Measurements from ENCODE around the gene TCF19.

Gene TCF19

DNA sequence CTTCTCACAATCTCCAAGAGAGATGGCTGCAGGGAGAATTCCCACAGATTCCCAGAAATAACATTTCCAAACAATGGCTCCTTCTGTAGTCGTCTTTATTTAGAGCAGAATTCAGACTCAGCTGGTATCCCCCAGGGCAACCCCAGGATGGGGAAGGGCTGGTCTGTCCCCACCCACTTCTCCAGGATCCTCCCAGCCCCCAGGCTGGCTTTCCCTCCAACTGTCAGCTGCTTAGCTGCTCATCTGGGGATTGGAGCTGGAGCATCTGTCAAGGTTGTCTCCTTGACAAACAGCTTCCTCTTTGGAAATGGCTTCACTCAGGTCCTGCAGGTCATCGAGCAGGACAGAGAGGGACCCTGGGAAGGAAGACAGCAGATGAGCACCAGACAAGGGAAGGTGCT lies 16.0 kb upstream of the TCF19 start:
- H3K27ac ChIP-seq, result no peak overlapping the region
- TF ChIP-seq ZFX (IDR thresholded peaks at IDR 0.05; ENCODE audit: borderline replicate concordance), result no peak
- TF ChIP-seq, protein P1, sequence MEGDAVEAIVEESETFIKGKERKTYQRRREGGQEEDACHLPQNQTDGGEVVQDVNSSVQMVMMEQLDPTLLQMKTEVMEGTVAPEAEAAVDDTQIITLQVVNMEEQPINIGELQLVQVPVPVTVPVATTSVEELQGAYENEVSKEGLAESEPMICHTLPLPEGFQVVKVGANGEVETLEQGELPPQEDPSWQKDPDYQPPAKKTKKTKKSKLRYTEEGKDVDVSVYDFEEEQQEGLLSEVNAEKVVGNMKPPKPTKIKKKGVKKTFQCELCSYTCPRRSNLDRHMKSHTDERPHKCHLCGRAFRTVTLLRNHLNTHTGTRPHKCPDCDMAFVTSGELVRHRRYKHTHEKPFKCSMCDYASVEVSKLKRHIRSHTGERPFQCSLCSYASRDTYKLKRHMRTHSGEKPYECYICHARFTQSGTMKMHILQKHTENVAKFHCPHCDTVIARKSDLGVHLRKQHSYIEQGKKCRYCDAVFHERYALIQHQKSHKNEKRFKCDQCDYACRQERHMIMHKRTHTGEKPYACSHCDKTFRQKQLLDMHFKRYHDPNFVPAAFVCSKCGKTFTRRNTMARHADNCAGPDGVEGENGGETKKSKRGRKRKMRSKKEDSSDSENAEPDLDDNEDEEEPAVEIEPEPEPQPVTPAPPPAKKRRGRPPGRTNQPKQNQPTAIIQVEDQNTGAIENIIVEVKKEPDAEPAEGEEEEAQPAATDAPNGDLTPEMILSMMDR (IDR thresholded peaks at IDR 0.05), result no peak

DNA sequence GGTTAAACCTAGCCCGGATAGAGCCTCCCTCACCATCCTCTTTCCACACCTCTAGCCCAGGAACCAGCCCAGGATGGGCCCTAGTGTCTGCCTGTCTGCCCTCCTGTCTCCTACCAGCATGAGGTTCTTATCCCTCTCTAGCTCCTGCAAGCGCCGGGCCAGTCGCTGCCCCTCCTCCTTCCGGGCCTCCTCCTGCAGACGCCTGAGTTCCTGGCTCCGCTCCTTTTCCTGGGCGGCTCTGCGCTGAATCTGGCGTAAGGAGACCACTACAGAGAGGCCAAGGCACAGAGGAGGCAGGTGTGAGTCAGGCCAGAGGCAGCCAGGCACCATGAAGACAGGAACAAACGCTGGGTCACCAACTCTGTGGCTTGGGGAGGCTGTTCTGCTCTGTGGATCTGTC lies 15.2 kb upstream of the TCF19 start:
- TF ChIP-seq, protein P1 (IDR thresholded peaks at IDR 0.05), result no peak
- TF ChIP-seq ZFX (IDR thresholded peaks at IDR 0.05; ENCODE audit: borderline replicate concordance), result no peak
- H3K27ac ChIP-seq, result no peak overlapping the region

DNA sequence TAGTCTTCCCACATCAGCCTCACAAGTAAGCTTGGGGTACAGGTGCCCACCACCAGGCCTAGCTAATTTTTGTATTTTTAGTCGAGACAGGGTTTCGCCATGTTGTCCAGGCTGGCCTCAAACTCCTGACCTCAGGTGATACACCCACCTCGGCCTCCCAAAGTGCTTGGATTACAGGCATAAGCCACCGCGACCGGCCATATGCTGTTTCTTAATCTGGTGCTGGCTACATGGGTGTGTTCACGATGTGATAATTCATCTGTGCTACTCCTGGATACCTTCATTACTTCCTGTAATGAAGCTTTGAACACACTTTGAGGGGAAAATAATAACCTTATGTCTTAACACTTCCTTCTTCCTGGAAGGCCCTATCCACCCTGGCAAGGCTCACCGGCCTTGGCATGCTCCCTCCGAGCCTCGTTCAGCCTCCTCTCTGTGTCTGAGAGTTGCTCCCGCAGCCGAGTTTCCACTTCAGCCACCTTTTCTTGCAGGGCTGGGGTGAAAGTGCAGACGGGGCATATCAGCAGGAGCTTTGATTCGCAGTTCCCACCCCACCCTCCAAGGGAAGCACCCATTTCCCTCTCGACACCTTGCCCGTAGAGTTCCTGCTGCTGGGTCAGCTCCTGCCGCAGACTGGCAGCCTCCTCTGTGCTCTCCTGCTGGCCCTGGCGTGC lies 14.0 kb upstream of the TCF19 start:
- TF ChIP-seq, protein P1 (IDR thresholded peaks at IDR 0.05), result no peak
- no peak for TF ChIP-seq ZFX (IDR thresholded peaks at IDR 0.05; ENCODE audit: borderline replicate concordance)
- no peak overlapping the region for H3K27ac ChIP-seq

DNA sequence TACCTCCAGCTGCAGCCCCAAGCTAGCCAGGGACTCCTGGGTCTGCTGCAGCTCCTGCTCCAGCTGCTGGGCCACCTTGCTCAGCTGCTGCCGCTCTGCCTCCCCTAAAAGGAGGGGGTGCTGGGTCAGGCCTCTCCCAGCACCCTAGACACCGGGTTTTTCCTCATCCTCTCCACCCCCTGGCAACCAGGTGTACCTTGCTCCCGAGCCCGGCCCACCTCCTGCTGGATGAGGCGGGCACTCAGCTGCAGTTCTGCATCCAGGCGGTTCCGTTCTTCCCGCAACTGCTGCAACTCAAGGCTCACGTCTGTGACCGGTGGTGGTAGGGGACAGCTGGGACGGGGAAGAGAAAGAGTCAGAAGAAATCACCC lies 13.4 kb upstream of the TCF19 start:
- no peak overlapping the region for H3K27ac ChIP-seq
- TF ChIP-seq ZFX (IDR thresholded peaks at IDR 0.05; ENCODE audit: borderline replicate concordance), result no peak
- TF ChIP-seq, protein P1 (IDR thresholded peaks at IDR 0.05), result no peak

DNA sequence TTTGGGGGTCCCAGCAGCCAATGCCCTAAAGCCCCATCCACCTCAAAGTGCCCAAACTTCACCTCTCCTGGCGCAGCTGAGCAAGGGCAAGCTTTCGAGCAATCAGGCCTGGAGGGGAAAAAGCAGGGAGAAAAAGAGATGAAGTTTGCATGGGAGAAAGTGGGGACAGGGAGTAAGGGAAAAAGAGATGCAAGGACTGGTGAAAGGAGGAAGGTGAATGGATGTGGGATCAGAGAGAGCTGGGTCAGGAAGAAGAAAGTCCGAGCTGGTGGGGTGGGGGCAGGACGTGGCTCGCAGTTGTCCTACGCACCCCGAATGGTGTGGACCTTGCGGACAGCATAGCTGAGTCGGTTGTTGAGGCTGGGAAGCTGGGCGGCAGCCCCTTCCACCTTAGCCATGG lies 13.0 kb upstream of the TCF19 start:
- H3K27ac ChIP-seq, result no peak overlapping the region
- TF ChIP-seq ZFX (IDR thresholded peaks at IDR 0.05; ENCODE audit: borderline replicate concordance), result no peak
- TF ChIP-seq, protein P1 (IDR thresholded peaks at IDR 0.05), result no peak

DNA sequence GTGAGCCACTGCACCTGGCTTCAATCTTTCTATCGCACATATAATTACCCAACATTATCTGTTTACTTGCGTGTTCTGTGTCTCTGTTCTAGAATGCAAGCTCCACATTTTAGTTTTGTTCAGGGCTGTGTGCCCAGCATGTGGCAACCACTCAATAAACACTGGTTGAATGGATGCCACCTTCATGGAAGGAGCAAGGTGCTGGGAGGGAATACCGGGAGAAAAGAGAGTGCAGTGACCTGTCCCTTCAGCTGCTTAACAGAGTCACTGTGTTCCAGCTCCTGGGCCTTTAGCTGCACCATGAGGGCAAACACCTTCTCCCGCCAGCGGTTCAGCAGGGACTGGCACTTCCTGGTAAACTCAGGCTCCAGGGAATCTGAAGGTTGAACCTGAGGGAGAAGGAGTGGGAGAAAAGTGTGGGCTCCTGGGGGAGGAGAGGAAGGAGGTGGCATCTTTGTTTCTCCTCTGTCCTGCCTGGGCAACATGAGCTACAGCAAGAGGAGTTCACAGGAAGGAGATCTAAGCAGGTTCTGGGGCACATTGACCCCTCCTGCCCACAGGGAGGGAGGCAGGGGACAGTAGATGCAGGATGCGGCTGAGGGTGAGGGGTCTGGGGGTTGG lies 8.5 kb upstream of the TCF19 start:
- TF ChIP-seq, protein P1 (IDR thresholded peaks at IDR 0.05), result no peak
- no peak overlapping the region for H3K27ac ChIP-seq

DNA sequence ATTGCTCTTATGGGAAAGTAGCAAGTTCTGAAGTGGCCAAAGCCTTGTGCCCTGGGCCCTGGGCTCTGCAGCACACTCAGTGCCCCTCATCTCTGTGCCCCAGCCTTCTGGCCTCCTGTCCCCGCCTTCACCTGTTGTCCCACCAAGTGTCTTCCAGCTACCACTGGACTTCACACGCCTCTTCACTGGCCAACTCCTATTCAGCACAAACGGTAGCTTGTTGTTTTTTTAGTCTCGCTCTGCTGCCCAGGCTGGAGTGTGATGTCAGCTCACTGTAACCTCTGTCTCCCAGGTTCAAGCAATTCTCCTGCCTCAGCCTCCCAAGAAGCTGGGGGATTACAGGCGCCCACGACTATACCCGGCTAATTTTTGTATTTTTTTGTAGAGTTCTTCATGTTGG lies 5.6 kb upstream of the TCF19 start:
- TF ChIP-seq ZFX (IDR thresholded peaks at IDR 0.05; ENCODE audit: borderline replicate concordance), result no peak
- TF ChIP-seq, protein P1 (IDR thresholded peaks at IDR 0.05), result no peak
- H3K27ac ChIP-seq, result no peak overlapping the region
